K562 (cell line): Measurements from ENCODE around the gene HOXB6. TPM values are rescaled to one million over a fixed set of nuclear protein-coding genes. Genes with fewer than 3 reads are reported as not detected.

Experiments
- ATAC-seq: fragments of 200-7000 bp; cut with Tn5 transposase; 3 replicates; pipeline ENCODE4 v1.9.1; 2020; ENCODE audit warnings: moderate library complexity
- BruUV-seq: library from RNA; stranded (reverse); fragments of 400-500 nt; replicated peaks from 2 replicates; lab custom pipeline; 2021; lab: Mats Ljungman, UMichigan
- CTCF ChIA-PET: fragments of 300-600 bp; formaldehyde crosslinking; extraction: SDS; loops from one replicate; lab custom pipeline; 2021; ENCODE audit warnings: low intra/inter-chr PET ratio; lab: Yijun Ruan, JAX
- POLR2A ChIA-PET: fragments of 300-600, 350-650 bp; sonication (Branson Sonifier 250); formaldehyde crosslinking; extraction: SDS; loops from one replicate; lab custom pipeline; 2021; ENCODE audit warnings: antibody characterized with exemption, inconsistent platforms; lab: Yijun Ruan, JAX
- DNase-seq, 4 experiments: peaks; one replicate each; pipeline versions ENCODE4 v3.0.0 to v3.0.0-alpha.2; 2011 to 2018; ENCODE audit warnings: low spot score in 3 of 4, mixed read lengths in 3 of 4; ENCODE audit errors: extremely low read depth in 1 of 4
- FAIRE-seq: peaks from 2 replicates; lab custom pipeline; 2011; peaks lifted over from hg19 to GRCh38; lab: Jason Lieb, UNC
- H2AFZ ChIP-seq: 2 replicates; pipeline ENCODE4 v1.6.0; 2011; ENCODE audit warnings: low read depth, low read length, control low read depth, inconsistent platforms
- H3K27ac ChIP-seq: fragments of 200-600 bp; 3 replicates; pipeline ENCODE4 v1.8.0; 2011; ENCODE audit warnings: low read depth, mild to moderate bottlenecking, control low read depth, inconsistent platforms, low read length, moderate library complexity, mixed read lengths; ENCODE audit errors: extremely low read depth
- H3K27me3 ChIP-seq, 2 experiments: fragments of 300-600 bp in 1 of 2; 2 replicates in 1 of 2; 3 replicates in 1 of 2; pipeline versions ENCODE4 v1.6.0 to v1.8.0; 2011; ENCODE audit warnings: inconsistent platforms in 2 of 2, low read length in 2 of 2, mild to moderate bottlenecking in 1 of 2, mixed read lengths in 1 of 2, moderate library complexity in 1 of 2; ENCODE audit not compliant: control insufficient read depth in 2 of 2, insufficient read depth in 2 of 2
- H3K36me3 ChIP-seq: fragments of 300-600 bp; 3 replicates; pipeline ENCODE4 v1.8.0; 2011; ENCODE audit warnings: mild to moderate bottlenecking, low read length, inconsistent platforms; ENCODE audit not compliant: control insufficient read depth, insufficient read depth
- H3K4me1 ChIP-seq, 2 experiments: fragments of 200-600 bp in 1 of 2; replicated peaks in 1 of 2; 2 replicates in 1 of 2; 3 replicates in 1 of 2; pipeline versions ENCODE4 v1.5.1 to v1.8.0; 2011; ENCODE audit warnings: inconsistent platforms in 2 of 2, low read length in 2 of 2, mild to moderate bottlenecking in 1 of 2, mixed read lengths in 1 of 2, moderate library complexity in 1 of 2; ENCODE audit not compliant: control insufficient read depth in 2 of 2, insufficient read depth in 2 of 2
- H3K4me2 ChIP-seq: 2 replicates; pipeline ENCODE4 v1.6.1; 2011; ENCODE audit warnings: low read length, control low read depth, inconsistent platforms, mixed read lengths; ENCODE audit not compliant: insufficient read depth
- H3K4me3 ChIP-seq: fragments of 200-600 bp; sonication (generic), shearing (Covaris generic); 2 replicates; pipeline ENCODE4 v1.5.1; 2016; ENCODE audit warnings: control low read depth, inconsistent platforms
- H3K79me2 ChIP-seq: fragments of 200-600 bp; 3 replicates; pipeline ENCODE4 v1.8.0; 2011; ENCODE audit warnings: low read length, inconsistent platforms; ENCODE audit not compliant: control insufficient read depth, insufficient read depth
- H3K9ac ChIP-seq, 2 experiments: 2 replicates each; pipeline versions ENCODE4 v1.6.0 to v1.6.1; 2011; ENCODE audit warnings: low read depth in 2 of 2, low read length in 2 of 2, control low read depth in 1 of 2, inconsistent platforms in 1 of 2, mild to moderate bottlenecking in 1 of 2, mixed read lengths in 1 of 2; ENCODE audit not compliant: insufficient read depth in 1 of 2
- H3K9me1 ChIP-seq: one replicate; pipeline ENCODE4 v1.6.0; 2011; ENCODE audit warnings: inconsistent platforms, mild to moderate bottlenecking, low read length, moderate library complexity; ENCODE audit not compliant: control insufficient read depth, insufficient read depth
- H3K9me3 ChIP-seq: replicated peaks from 2 replicates; pipeline ENCODE4 v1.5.1; 2011; ENCODE audit warnings: low read depth, low read length, inconsistent platforms; ENCODE audit not compliant: control insufficient read depth, insufficient read depth
- H4K20me1 ChIP-seq: replicated peaks from 2 replicates; pipeline ENCODE4 v1.6.1; 2011; ENCODE audit warnings: low read length, inconsistent platforms, mixed read lengths; ENCODE audit not compliant: control insufficient read depth, insufficient read depth
- ESRRA ChIP-seq: fragments of 450-650 bp; IDR thresholded peaks from 2 replicates; pipeline ENCODE4 v1.6.1; 2014; ENCODE audit warnings: low read depth, mild to moderate bottlenecking, moderate library complexity, borderline replicate concordance
- KDM1A ChIP-seq, 2 experiments: fragments of 450-650 bp; IDR thresholded peaks; 2 replicates each; pipeline ENCODE4 v1.6.1; 2016; ENCODE audit warnings: mild to moderate bottlenecking in 2 of 2
- LCOR ChIP-seq: sonication (generic); formaldehyde crosslinking; IDR thresholded peaks from 2 replicates; pipeline ENCODE4 v1.8.0; 2022; ENCODE audit warnings: mild to moderate bottlenecking, missing genetic modification reagents
- SAP30 ChIP-seq: fragments of 200-600 bp; sonication (generic); IDR thresholded peaks from 2 replicates; pipeline ENCODE4 v1.6.1; 2012; ENCODE audit warnings: borderline replicate concordance, low read depth, mild to moderate bottlenecking, moderate library complexity, low read length, control low read depth, inconsistent platforms; ENCODE audit not compliant: insufficient read depth, poor library complexity, severe bottlenecking
- SRSF1 ChIP-seq: fragments of 200-400 bp; formaldehyde crosslinking; IDR thresholded peaks from 2 replicates; pipeline ENCODE4 v1.6.1; 2017; ENCODE audit warnings: mild to moderate bottlenecking, low read depth, low read length, moderate library complexity
- TFAM ChIP-seq: fragments of 250-450 bp; sonication (Bioruptor Pico); conservative IDR thresholded peaks from 2 replicates; pipeline ENCODE4 v1.5.0; 2021; ENCODE audit warnings: mild to moderate bottlenecking, moderate library complexity
- ZBTB7A ChIP-seq: IDR thresholded peaks from 2 replicates; pipeline ENCODE4 v1.6.1; 2011; ENCODE audit warnings: low read depth, mild to moderate bottlenecking, low read length, moderate library complexity, borderline replicate concordance; ENCODE audit not compliant: control insufficient read depth
- WGBS: fragments of 100-300 bp; shearing (Covaris generic); methylation state at CpG from one replicate; pipeline ENCODE4 v1.1.6; 2016; ENCODE audit warnings: low coverage, mixed read lengths; ENCODE audit not compliant: insufficient coverage; ENCODE audit errors: missing lambda C conversion rate; 5-methylcytosine and 5-hydroxymethylcytosine counted together
- in situ Hi-C: fragments of 300-500 bp; cut with MboI; formaldehyde crosslinking; loops from 4 replicates; pipeline ENCODE4 v1.15.0; 2018; ENCODE audit warnings: inconsistent platforms, mixed read lengths
- intact Hi-C: fragments of 100-400 bp; cut with micrococcal nuclease; formaldehyde crosslinking; loops from 2 replicates; pipeline ENCODE4 v1.14.2; 2022
- polyA plus RNA-seq, 8 experiments: library from polyadenylated mRNA; depleted of rRNA in 4 of 8; stranded (reverse) in 5 of 8; unstranded in 3 of 8; fragments of >200 nt; fragmentation: Nextera tagmentation in 2 of 8; fragmentation: Illumina TruSeq in 1 of 8; extraction: Ambion mirVana in 2 of 8; extraction: Trizol in 1 of 8; gene quantifications; 2 replicates each; pipeline versions ENCODE4 v1.2.1 to v1.2.3, GENCODE V29; 2011 to 2014; ENCODE audit warnings: inconsistent platforms in 1 of 8, missing spikeins in 1 of 8
- total RNA-seq, 7 experiments: library from RNA; depleted of rRNA in 6 of 7; stranded (reverse); fragments of >200 nt in 6 of 7; fragmentation: Illumina TruSeq in 2 of 7; extraction: Trizol in 2 of 7; gene quantifications; 2 replicates each; pipeline versions ENCODE4 v1.2.1 to v1.2.3, GENCODE V29; 2011 to 2021; ENCODE audit warnings: low replicate concordance in 1 of 7
- TF ChIP-seq, protein P1 (sequence below), 3 experiments: fragments of 200-800 bp in 1 of 3; sonication (Bioruptor generic) in 1 of 3; sonication (generic) in 1 of 3; formaldehyde crosslinking in 1 of 3; IDR thresholded peaks; 2 replicates each; pipeline versions ENCODE4 v1.6.1 to v1.8.0; 2016 to 2022; ENCODE audit warnings: mild to moderate bottlenecking in 2 of 3, missing compliant biosample characterization in 2 of 3, missing genetic modification characterization in 2 of 3, missing genetic modification reagents in 1 of 3
- TF ChIP-seq, protein P2 (sequence below): sonication (generic); formaldehyde crosslinking; IDR thresholded peaks from 2 replicates; pipeline ENCODE4 v1.8.1; 2023; ENCODE audit warnings: mild to moderate bottlenecking, missing genetic modification reagents
- TF ChIP-seq, protein P3 (sequence below), 2 experiments: IDR thresholded peaks; 2 replicates each; pipeline ENCODE4 v1.6.1; 2011; ENCODE audit warnings: borderline replicate concordance in 1 of 2, control low read depth in 1 of 2, low read depth in 1 of 2, low read length in 1 of 2, mild to moderate bottlenecking in 1 of 2, mixed read lengths in 1 of 2, moderate library complexity in 1 of 2; ENCODE audit not compliant: insufficient read depth in 1 of 2, insufficient read length in 1 of 2, poor library complexity in 1 of 2, severe bottlenecking in 1 of 2; ENCODE audit errors: extremely low read depth in 1 of 2

HOXB6 gene
- total and polyA plus RNA-seq, 9 of the 15 experiments (the other 6 are each of a cell fraction or from before 2014, with no cell fraction given) = 1.2 to 14.8 (median 4.9) TPM

DNA sequence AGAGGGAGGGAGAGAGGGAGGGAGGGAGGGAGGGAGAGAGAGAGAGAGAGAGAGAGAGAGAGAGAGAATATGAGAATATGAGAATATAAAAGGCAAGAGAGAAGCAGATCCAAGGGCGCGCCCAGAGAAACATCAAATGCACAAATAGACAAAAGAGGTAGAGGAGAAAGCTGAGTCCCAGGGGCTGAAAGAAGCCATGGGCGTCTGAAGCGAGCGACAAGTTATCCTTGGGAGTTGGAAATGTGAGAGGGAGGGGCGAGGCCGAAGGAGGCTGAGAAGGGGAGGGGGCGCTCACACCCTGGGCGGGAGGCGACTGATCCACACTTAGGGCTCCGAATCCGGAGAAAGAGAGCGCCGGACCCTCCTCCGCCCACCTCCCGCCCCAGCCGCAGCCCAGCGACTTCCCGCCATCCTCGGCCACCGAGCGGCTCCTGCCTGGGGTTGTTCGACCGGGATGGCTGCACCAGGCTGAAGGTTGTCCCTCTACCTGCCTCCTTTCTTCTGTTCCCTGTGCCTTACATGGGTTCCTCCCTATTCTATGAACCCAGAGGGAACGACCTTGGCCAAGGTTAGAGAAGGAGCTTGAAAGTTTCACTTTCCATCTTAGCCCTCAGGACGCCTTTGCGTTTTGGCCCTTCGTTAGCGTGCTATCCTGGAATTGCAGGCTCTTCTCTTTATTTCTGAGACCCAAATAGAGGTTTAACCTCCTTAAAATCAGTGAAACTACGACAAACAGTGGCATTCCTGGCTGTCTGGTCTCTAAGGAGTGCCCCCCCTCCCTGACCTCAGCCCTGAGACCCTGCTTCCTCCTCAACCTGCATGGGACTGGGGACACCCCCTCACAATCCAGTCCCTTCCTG lies 42.5 kb upstream of the HOXB6 start:
- intact Hi-C loops = no loop called here
- WGBS = 28% methylated on average over 16 of the region's 30 CpGs
- in situ Hi-C loops = no loop called here
- peak overlapping the region; percentile 80 for H3K4me2 ChIP-seq
- H2AFZ ChIP-seq = peak overlapping the region; percentile 98
- ChIA-PET POLR2A (interaction anchor here (0.6 to 2.4 kb wide), 5 partner anchors 11 to 1715 kb away, joined by 3 to 5 read pairs (median 3); no protein-coding TSS in a partner anchor), CTCF (no interaction called here)
- H3K4me1 ChIP-seq = peaks cover 9 to 24% of the 10 kb centered on the region in 2 experiments; a peak in 4 of 5 replicates
- peak; percentile 19 for FAIRE-seq
- no peaks in the 10 kb centered on the region for H3K27me3 ChIP-seq
- no peaks in the 10 kb centered on the region for H3K9me1 ChIP-seq
- peak overlapping the region; percentile 78 for H3K27ac ChIP-seq
- BruUV-seq = TSS peak; percentile 69
- no peaks in the 10 kb centered on the region for H4K20me1 ChIP-seq
- peak overlapping the region; percentile 56 for H3K4me3 ChIP-seq
- H3K36me3 ChIP-seq = no peaks in the 10 kb centered on the region
- no peaks in the 10 kb centered on the region for H3K9me3 ChIP-seq
- H3K9ac ChIP-seq = peak overlapping the region; percentile 70 to 93
- peak; percentile 39 for ATAC-seq
- peak in 2 of 4 experiments; percentile 44 to 48 for DNase-seq
- H3K79me2 ChIP-seq = peaks cover 30% of the 10 kb centered on the region
- TF ChIP-seq, protein P1, sequence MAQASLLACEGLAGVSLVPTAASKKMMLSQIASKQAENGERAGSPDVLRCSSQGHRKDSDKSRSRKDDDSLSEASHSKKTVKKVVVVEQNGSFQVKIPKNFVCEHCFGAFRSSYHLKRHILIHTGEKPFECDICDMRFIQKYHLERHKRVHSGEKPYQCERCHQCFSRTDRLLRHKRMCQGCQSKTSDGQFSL (CRISPR knock-in tag; IDR thresholded peaks at IDR 0.05) = 0 out of 2 replicates have a peak, but pooled peaks have one; percentile 35
- TF ChIP-seq, protein P1 (tag; IDR thresholded peaks at IDR 0.05) = no peak
- TF ChIP-seq, protein P2, sequence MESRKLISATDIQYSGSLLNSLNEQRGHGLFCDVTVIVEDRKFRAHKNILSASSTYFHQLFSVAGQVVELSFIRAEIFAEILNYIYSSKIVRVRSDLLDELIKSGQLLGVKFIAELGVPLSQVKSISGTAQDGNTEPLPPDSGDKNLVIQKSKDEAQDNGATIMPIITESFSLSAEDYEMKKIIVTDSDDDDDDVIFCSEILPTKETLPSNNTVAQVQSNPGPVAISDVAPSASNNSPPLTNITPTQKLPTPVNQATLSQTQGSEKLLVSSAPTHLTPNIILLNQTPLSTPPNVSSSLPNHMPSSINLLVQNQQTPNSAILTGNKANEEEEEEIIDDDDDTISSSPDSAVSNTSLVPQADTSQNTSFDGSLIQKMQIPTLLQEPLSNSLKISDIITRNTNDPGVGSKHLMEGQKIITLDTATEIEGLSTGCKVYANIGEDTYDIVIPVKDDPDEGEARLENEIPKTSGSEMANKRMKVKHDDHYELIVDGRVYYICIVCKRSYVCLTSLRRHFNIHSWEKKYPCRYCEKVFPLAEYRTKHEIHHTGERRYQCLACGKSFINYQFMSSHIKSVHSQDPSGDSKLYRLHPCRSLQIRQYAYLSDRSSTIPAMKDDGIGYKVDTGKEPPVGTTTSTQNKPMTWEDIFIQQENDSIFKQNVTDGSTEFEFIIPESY (CRISPR knock-in tag) = peak; percentile 52
- TF ChIP-seq LCOR (CRISPR knock-in tag) (0 out of 2 replicates have a peak, but pooled peaks have one; percentile 27), KDM1A (IDR thresholded peaks at IDR 0.05) (peak in 1 of 2 experiments; percentile 63; a peak in 2 of 4 replicates), ESRRA (peak; percentile 94), SRSF1 (0 out of 2 replicates have a peak, but pooled peaks have one; percentile 53), TFAM (CRISPR knock-in tag) (no peak), SAP30 (no peak), ZBTB7A (peak; percentile 32; the same call in 1 of the 2 replicates)
- TF ChIP-seq, protein P3, sequence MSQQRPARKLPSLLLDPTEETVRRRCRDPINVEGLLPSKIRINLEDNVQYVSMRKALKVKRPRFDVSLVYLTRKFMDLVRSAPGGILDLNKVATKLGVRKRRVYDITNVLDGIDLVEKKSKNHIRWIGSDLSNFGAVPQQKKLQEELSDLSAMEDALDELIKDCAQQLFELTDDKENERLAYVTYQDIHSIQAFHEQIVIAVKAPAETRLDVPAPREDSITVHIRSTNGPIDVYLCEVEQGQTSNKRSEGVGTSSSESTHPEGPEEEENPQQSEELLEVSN (IDR thresholded peaks at IDR 0.05; ENCODE audit: borderline replicate concordance in 1 of 2, extremely low read depth in 1 of 2, insufficient read depth in 1 of 2, insufficient read length in 1 of 2, low read depth in 1 of 2, low read length in 1 of 2, poor library complexity in 1 of 2, severe bottlenecking in 1 of 2) = peak in 1 of 2 experiments; percentile 66
